Osteocyte (in vitro differentiated cells): ENCODE data around the gene LDB2. TPM values are rescaled to one million over a fixed set of nuclear protein-coding genes. Genes with fewer than 3 reads are reported as not detected.

Source experiments
- DNase-seq: peaks from one replicate; pipeline ENCODE4 v3.0.0; 2021; ENCODE audit warnings: mixed read lengths; ENCODE audit not compliant: unreplicated experiment; ENCODE audit errors: extremely low spot score
- H3K27ac Mint-ChIP-seq: one replicate; pipeline ENCODE4 v1.8.0; 2021; ENCODE audit warnings: mild to moderate bottlenecking, mixed read lengths; ENCODE audit not compliant: unreplicated experiment
- H3K27me3 Mint-ChIP-seq: one replicate; pipeline ENCODE4 v1.8.0; 2021; ENCODE audit warnings: mixed read lengths; ENCODE audit not compliant: unreplicated experiment
- H3K36me3 Mint-ChIP-seq: one replicate; pipeline ENCODE4 v1.8.0; 2021; ENCODE audit warnings: mixed read lengths; ENCODE audit not compliant: unreplicated experiment
- H3K4me1 Mint-ChIP-seq: one replicate; pipeline ENCODE4 v1.8.0; 2021; ENCODE audit warnings: mixed read lengths; ENCODE audit not compliant: unreplicated experiment
- H3K4me3 Mint-ChIP-seq: one replicate; pipeline ENCODE4 v1.8.0; 2021; ENCODE audit warnings: mild to moderate bottlenecking, moderate library complexity, mixed read lengths; ENCODE audit not compliant: unreplicated experiment
- H3K9me3 Mint-ChIP-seq: one replicate; pipeline ENCODE4 v1.8.0; 2021; ENCODE audit warnings: mixed read lengths; ENCODE audit not compliant: unreplicated experiment
- CTCF ChIP-seq: fragments of 200-600 bp; sonication (generic); IDR thresholded peaks from 2 replicates; pipeline ENCODE4 v1.5.0; 2021; ENCODE audit warnings: antibody characterized with exemption, mild to moderate bottlenecking, moderate library complexity
- total RNA-seq: library from RNA; stranded (reverse); gene quantifications from 2 replicates; pipeline ENCODE4 v1.2.1, GENCODE V29; 2021

The LDB2 gene
- total RNA-seq, 1 donor from 2014 or later = 8.7 TPM

- Mint-ChIP-seq H3K4me3 (peak overlapping the region; percentile 67), H3K36me3 (no peaks in the 10 kb centered on the region), H3K4me1 (peaks cover 56% of the 10 kb centered on the region), H3K27ac (peak overlapping the region; percentile 62), H3K9me3 (no peaks in the 10 kb centered on the region), H3K27me3 (no peaks in the 10 kb centered on the region)
- no peak for TF ChIP-seq CTCF
- no peak for DNase-seq
Measured at GRCh38 chr4:16896881-16897750, 1.3 kb downstream of the LDB2 start.

- no peak for TF ChIP-seq CTCF
- Mint-ChIP-seq H3K27me3 (no peaks in the 10 kb centered on the region), H3K36me3 (no peaks in the 10 kb centered on the region), H3K4me1 (peaks cover 56% of the 10 kb centered on the region), H3K9me3 (no peaks in the 10 kb centered on the region), H3K4me3 (no peak overlapping the region), H3K27ac (no peak overlapping the region)
- no peak for DNase-seq
Measured at GRCh38 chr4:16894406-16894805, 4.0 kb downstream of the LDB2 start.

- Mint-ChIP-seq H3K36me3 (no peaks in the 10 kb centered on the region), H3K4me3 (peak overlapping the region; percentile 52), H3K27ac (peak overlapping the region; percentile 54), H3K9me3 (no peaks in the 10 kb centered on the region), H3K4me1 (peaks cover 47% of the 10 kb centered on the region), H3K27me3 (no peaks in the 10 kb centered on the region)
- no peak for TF ChIP-seq CTCF
- DNase-seq = no peak
Measured at GRCh38 chr4:16893141-16893651, 5.2 kb downstream of the LDB2 start.

GRCh38 chr4:16890651-16891050, 7.8 kb downstream of the LDB2 start:
- no peak for DNase-seq
- Mint-ChIP-seq H3K4me3 (no peak overlapping the region), H3K27me3 (no peaks in the 10 kb centered on the region), H3K27ac (no peak overlapping the region), H3K36me3 (no peaks in the 10 kb centered on the region), H3K4me1 (peaks cover 26% of the 10 kb centered on the region), H3K9me3 (no peaks in the 10 kb centered on the region)
- TF ChIP-seq CTCF = no peak

- Mint-ChIP-seq H3K4me3 (no peak overlapping the region), H3K4me1 (peaks cover 24% of the 10 kb centered on the region), H3K27ac (no peak overlapping the region), H3K36me3 (no peaks in the 10 kb centered on the region), H3K9me3 (no peaks in the 10 kb centered on the region), H3K27me3 (no peaks in the 10 kb centered on the region)
- no peak for DNase-seq
- TF ChIP-seq CTCF = no peak
Measured at GRCh38 chr4:16889945-16890344, 8.5 kb downstream of the LDB2 start.
